A673 (cell line): ENCODE data around the gene MAG.

Experiments
- EZH2 ChIP-seq: fragments of 200-600 bp; sonication (generic); IDR thresholded peaks from 2 replicates; pipeline ENCODE4 v1.6.1; 2017; ENCODE audit warnings: borderline replicate concordance, low read depth, mild to moderate bottlenecking, mixed read lengths, antibody characterized with exemption, low read length; ENCODE audit not compliant: poor library complexity, severe bottlenecking
- TF ChIP-seq, protein P1 (sequence below): fragments of 300-800, 200-600 bp; sonication (generic); conservative IDR thresholded peaks from 2 replicates; pipeline ENCODE4 v1.5.1; 2017; ENCODE audit warnings: low read depth, mild to moderate bottlenecking, antibody characterized with exemption, low read length, moderate library complexity, mixed read lengths

DNA sequence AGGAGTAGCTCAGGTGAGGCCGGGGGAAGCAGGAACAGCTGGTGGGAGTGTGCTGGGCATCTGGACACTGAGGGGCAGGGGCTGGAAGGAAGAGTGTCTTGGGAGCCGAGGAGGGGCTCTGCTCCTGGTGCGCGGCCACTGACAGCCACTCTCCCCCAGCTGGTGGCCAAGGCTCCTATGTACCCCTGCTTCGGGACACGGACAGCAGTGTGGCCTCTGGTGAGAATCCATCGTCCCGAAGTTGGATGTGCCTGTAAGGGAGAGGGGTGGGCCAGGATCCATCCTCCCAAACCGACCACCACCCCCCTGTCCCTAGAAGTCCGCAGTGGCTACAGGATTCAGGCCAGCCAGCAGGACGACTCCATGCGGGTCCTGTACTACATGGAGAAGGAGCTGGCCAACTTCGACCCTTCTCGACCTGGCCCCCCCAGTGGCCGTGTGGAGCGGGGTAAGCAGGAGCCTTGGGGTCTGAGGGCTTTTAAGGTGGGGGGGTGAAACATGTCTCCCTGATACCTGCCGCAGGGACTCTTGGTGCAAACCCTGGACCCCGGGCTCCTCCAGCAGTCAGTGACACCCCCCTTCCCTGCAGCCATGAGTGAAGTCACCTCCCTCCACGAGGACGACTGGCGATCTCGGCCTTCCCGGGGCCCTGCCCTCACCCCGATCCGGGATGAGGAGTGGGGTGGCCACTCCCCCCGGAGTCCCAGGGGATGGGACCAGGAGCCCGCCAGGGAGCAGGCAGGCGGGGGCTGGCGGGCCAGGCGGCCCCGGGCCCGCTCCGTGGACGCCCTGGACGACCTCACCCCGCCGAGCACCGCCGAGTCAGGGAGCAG is 25.2 kb upstream of the MAG start:
- TF ChIP-seq, protein P1, sequence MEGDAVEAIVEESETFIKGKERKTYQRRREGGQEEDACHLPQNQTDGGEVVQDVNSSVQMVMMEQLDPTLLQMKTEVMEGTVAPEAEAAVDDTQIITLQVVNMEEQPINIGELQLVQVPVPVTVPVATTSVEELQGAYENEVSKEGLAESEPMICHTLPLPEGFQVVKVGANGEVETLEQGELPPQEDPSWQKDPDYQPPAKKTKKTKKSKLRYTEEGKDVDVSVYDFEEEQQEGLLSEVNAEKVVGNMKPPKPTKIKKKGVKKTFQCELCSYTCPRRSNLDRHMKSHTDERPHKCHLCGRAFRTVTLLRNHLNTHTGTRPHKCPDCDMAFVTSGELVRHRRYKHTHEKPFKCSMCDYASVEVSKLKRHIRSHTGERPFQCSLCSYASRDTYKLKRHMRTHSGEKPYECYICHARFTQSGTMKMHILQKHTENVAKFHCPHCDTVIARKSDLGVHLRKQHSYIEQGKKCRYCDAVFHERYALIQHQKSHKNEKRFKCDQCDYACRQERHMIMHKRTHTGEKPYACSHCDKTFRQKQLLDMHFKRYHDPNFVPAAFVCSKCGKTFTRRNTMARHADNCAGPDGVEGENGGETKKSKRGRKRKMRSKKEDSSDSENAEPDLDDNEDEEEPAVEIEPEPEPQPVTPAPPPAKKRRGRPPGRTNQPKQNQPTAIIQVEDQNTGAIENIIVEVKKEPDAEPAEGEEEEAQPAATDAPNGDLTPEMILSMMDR: no peak
- TF ChIP-seq EZH2: no peak
